Esophagus squamous epithelium (tissue), 4 donors: ENCODE results near the gene GRAMD2A.

ENCODE experiments used
- POLR2A ChIP-seq, 4 donors: fragments of 450-650 bp; IDR thresholded peaks; one replicate each; pipeline ENCODE4 v1.6.1; 2017; ENCODE audit warnings: antibody characterized with exemption in 4 of 4, mild to moderate bottlenecking in 4 of 4, moderate library complexity in 3 of 4
- TF ChIP-seq, protein P1 (sequence below), 6 experiments: fragments of 450-650 bp in 4 of 6; fragments of 200-600 bp in 2 of 6; sonication (generic) in 2 of 6; IDR thresholded peaks; one replicate each; pipeline ENCODE4 v1.5.1; 2016 to 2019; ENCODE audit warnings: antibody characterized with exemption in 6 of 6, mild to moderate bottlenecking in 4 of 6, moderate library complexity in 4 of 6

DNA sequence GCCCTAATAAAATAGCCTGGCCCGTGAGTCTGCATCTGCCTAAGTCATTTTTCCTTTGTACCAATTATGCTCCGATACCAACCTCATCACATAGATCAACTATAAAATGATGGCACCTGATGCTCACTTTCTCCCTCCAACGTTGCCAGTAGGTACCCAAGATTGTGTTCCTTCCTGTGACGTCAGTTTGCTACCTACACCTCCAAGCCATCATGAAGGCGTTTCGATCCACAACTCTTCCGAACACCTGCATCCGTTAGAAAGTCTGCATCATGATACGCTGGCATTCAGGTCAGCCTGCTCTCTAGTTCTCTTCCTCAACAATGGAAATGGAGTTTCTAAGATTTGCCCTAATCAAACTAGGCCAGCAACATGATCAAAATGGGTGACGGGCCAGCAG, 25.7 kb upstream of the GRAMD2A start:
- TF ChIP-seq POLR2A (IDR thresholded peaks at IDR 0.05) = no peak
- TF ChIP-seq, protein P1, sequence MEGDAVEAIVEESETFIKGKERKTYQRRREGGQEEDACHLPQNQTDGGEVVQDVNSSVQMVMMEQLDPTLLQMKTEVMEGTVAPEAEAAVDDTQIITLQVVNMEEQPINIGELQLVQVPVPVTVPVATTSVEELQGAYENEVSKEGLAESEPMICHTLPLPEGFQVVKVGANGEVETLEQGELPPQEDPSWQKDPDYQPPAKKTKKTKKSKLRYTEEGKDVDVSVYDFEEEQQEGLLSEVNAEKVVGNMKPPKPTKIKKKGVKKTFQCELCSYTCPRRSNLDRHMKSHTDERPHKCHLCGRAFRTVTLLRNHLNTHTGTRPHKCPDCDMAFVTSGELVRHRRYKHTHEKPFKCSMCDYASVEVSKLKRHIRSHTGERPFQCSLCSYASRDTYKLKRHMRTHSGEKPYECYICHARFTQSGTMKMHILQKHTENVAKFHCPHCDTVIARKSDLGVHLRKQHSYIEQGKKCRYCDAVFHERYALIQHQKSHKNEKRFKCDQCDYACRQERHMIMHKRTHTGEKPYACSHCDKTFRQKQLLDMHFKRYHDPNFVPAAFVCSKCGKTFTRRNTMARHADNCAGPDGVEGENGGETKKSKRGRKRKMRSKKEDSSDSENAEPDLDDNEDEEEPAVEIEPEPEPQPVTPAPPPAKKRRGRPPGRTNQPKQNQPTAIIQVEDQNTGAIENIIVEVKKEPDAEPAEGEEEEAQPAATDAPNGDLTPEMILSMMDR (IDR thresholded peaks at IDR 0.05) = no peak
